Stimulated activated CD8-positive, alpha-beta memory T cell treated with anti-CD3 and anti-CD28 coated beads, Interleukin-12 subunit alpha, Interleukin-12 subunit beta, amount 100 ng/mL, for 24 hours (primary cell): ENCODE measurements around the gene GRID2.
"Not testable (repeated sequence)": the region's sequence is repeated elsewhere in the genome, so short reads cannot be mapped to it uniquely, and the experiment has no call there.

Experiments used
- DNase-seq: peaks from one replicate; pipeline ENCODE4 v3.0.0-alpha.2; 2020; ENCODE audit errors: extremely low read depth

GRID2 gene

DNA sequence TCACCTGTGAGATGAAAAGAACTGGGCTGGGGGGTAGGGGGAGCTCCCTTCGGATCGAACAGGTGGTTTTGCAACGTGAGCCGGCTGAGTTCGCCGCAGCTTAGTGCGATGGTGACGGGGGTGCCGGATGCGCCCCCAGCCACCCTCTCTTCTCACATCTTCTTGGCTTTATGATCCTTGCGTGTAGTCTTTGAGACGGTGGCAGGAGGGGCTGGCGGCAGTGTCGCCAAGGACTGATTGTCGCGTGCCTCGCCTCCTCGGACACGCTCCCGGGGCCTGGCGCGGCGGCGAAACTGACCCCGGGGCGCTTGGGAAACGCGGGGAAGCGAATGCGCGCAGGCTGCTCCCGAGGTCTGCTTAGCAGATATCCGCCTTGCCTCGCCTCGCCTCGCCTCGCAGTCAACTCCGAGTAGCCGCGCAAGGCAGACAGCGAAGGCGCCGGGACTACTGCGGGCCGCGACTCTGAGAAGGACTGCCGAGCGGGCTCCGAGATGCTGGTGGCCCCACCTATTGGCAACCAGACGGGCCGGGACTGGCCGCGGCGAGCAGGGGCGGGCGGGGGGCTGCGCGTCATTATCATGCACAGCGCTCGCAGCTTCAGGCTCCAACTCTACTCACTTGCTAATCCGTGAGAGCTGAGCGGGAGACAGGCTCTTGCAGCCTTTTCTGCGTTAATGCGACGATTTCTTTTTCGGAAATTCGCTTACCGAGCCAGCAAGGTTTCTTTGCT, 1.5 kb downstream of the GRID2 start:
- no peak for DNase-seq

- no peak for DNase-seq
Observed at GRCh38 chr4:92305878-92306520, 2.2 kb downstream of the GRID2 start.

DNA sequence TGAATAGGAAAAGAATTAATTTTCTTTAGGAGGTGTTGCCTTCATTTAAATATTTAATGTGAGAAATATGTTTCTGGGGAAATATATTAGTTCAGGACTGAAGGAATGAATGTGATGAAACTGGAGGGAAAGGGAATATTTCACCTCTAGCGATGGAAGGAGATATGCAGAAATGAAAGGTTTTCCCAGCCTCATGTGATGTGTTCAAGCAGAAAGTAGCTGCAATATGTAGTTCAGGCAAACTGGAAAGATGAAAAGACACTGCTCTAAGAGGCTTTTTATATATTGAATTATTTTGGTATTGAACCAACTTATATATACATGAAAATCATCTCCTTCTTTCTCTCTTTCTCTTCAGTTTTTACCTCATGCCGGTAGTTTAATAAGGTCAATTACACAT, 3.4 kb downstream of the GRID2 start:
- DNase-seq, result no peak

GRCh38 chr4:92307866-92308265, 4.1 kb downstream of the GRID2 start:
- no peak for DNase-seq

- DNase-seq, result no peak
Observed at GRCh38 chr4:92317047-92317446, 13.3 kb downstream of the GRID2 start.

DNA sequence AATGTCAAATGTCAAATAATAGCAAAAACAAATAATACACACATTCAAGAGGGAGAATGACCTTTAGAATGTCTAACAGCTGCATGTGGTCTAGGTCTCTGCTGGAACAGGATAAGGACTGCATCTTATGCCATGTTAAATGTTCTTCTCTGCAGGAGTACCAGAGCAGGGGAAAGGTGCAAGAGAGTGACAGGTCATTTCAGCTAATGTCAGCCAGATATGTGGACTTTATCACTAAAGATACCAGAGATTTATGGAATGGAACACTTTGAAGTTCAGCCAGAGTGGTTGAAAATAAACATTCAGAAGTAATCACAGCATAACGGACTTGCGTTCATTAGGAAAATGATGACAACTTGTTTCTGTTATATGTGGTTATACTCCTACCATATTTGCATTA, 24.3 kb downstream of the GRID2 start:
- DNase-seq, result no peak

GRCh38 chr4:92333016-92333415, 29.2 kb downstream of the GRID2 start:
- no peak for DNase-seq

DNA sequence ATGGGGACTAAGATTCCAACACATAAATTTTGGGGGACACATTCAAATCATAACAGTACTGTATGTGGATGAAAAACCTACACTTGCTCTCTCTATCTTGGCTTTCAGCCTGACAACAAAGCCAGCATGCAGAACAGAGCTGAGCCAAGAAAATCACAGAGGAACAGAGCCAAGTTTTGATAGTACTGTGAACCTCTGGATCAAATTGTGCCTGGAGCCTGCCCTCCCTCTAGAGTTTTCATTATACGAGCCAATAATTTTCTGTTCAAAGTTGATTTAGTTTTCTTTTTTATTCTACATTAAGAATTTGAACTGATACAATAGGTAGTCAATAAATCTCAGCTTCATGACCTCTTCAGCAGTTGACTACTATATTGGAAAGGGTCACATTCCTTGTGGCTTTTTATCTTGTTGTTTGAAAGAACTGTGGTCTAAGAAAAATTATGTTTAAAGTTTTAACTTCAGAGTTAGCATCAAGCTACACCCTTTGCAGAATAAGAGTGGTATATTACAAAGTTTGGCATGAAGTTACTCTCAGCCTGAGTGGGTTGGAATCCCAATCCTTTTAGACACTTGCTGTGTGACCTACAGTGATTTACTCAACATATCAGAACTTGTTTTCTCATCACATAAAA, 31.1 kb downstream of the GRID2 start:
- no peak for DNase-seq

DNA sequence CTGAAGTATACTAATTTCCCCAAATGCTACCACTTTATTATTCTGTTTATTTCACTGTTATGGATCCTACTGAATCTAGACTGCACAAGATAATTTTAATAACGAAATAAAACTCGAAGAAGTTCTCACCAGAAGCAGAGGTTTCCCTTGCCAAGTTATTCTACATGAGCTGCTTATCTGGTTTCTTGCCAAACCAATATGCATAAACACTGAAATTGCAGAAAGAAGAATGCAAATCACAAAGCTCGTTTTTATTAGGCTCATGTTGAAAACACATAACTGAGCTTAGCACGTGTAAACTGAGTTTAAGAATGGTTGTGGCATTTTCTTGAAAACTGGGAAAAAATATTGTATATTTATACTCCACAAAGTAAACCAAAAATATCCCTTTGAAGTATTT, 35.9 kb downstream of the GRID2 start:
- no peak for DNase-seq

- no peak for DNase-seq
Observed at GRCh38 chr4:92344216-92344615, 40.5 kb downstream of the GRID2 start.

DNA sequence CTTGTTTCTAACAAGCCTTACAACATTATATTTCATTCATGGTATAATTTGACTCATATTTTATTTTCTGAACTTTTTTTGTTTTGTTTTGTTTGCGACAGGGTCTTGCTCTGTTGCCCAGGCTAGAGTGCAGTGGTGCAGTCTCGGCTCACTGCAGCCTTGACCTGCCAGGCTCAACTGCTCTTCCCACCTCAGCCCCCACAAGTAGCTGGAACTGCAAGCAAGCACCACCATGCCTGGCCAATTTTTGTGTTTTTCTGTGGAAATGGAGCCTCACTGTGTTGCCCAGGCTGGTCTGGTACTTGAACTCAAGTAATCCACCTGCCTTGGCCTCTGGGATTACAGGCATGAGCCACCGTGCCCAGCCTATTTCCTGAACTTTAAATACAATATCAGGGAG, 42.5 kb downstream of the GRID2 start:
- DNase-seq, result no peak

DNA sequence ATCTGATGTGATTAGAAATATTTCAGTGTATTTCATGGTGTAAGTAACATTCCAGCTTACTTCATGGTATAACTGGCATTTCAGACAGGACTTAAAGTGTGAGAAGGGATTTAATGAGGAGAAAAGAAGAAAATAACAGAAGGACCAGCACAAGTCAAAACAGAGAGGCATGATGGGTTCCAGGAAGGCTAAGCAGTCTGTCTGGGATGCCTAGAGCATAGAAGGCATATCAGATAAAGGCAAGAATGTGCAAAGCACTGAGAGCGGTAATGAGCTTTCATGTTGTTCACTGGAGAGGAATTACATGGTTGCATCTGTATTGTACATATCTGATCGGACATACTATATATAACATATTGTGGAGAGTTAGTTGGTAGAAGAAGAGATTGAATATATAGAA, 54.2 kb downstream of the GRID2 start:
- DNase-seq, result no peak

- no peak for DNase-seq
Observed at GRCh38 chr4:92359491-92359890, 55.7 kb downstream of the GRID2 start.

GRCh38 chr4:92362028-92362427, 58.3 kb downstream of the GRID2 start:
- no peak for DNase-seq

DNA sequence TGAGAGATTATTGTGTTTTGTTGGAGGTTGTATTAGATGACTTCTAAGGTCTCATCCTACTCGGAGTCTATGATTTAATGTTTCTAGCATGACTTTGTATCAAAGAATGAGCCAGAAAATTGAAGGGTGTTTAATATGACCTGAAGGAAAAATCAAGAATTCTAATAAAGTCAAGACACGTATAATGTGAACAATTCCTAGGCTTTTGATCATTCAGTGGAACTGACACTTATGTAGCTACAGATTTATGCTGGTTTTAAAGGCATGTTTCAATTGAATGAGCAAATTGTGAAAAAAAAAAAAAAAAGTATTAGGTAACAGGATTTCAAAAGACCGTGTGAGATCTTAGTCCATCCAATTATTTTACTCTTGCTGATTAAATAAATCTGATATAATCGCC, 64.9 kb downstream of the GRID2 start:
- no peak for DNase-seq

DNA sequence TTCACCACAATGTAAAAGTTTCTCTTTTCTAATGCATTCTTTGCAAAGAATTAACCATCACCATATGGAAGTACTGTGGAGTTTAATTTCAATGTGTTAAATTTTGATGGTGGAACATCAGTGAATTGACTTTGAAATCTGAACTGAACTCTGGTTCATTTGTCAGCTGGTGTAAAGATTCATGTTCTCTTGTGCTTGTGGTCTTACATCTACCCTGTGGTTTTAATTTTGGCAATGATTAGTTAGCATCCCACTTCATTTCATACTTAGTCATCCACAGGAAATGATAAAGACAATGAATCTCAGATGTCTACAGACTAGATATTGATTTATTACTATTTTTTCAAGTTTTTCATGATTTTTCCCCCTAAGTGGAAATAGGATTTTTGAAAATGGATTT, 77.8 kb downstream of the GRID2 start:
- no peak for DNase-seq

- DNase-seq, result no peak
Observed at GRCh38 chr4:92382128-92382527, 78.4 kb downstream of the GRID2 start.

GRCh38 chr4:92387459-92388069, 83.8 kb downstream of the GRID2 start:
- DNase-seq, result no peak

DNA sequence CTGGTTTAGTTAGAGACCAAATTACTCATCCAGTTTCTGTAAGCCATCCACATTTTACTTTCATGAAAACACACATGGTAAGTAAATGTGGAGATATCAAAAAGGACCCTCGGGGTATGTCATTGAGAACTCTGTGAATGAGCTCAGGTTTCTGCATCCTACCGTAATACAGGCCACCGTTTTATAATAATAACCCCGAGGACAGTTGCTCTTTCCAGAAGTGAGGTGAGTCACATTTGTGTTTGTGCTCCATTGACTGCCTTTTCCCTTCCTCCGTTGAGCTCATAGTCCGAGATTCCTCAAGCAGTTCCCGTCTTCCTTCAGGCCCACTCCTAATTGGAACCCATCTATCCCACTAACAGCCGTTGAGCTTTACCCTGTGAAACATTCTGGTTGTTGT, 95.3 kb downstream of the GRID2 start:
- DNase-seq, result no peak

DNA sequence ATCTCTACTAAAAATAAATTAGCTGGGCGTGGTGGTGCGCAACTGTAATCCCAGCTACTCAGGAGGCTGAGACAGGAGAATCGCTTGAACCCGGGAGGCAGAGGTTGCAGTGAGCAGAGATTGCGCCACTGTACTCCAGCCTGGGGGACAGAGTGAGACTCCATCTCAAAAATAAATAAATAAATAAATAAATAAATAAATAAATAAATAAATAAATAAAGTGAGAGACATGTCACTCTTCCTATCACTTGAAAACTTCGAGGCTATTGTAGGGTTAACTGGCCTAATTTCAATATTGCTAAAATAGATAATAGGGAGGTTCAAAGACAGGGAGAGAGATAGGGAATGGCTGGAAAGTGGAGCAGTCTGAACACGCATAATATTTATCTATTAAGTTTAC, 99.8 kb downstream of the GRID2 start:
- not testable (repeated sequence) for DNase-seq

- DNase-seq, result no peak
Observed at GRCh38 chr4:92406488-92406887, 102.7 kb downstream of the GRID2 start.

DNA sequence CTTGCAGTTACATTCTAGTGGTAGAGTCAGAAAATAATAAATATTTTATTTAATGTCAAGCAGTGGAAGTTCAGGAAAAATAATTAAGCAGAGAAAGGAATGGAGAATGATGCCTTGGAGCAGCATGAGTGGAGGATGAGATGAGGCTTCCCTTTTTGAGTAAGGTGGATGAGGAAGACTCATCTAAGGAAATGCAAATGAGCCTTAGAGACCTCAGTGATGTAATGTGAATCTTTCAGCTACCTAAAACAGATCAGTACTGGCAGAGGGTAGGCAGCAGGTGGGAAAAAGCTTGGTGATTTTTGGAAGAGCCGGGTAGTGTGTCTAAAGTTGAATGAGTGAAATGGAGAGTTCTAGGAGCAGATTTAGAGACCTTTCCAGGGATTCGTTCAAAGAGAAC, 118.2 kb downstream of the GRID2 start:
- no peak for DNase-seq

- DNase-seq, result no peak
Observed at GRCh38 chr4:92433272-92433758, 129.5 kb downstream of the GRID2 start.
